ENCODE data around the gene LDLR.
"Not testable (repeated sequence)": the region's sequence is repeated elsewhere in the genome, so short reads cannot be mapped to it uniquely, and the experiment has no call there.

LDLR gene

GRCh38 chr19:11176466-11177193 is 87.4 kb downstream of the LDLR start:
- no peak for ATAC-seq
- no peak for TF ChIP-seq OSR1 (CRISPR knock-in tag; IDR thresholded peaks at IDR 0.05)
- no peak for TF ChIP-seq ZNF565 (CRISPR knock-in tag; conservative IDR thresholded peaks at IDR 0.05; ENCODE audit: low read depth)
- no peak for TF ChIP-seq GLIS3 (CRISPR knock-in tag; IDR thresholded peaks at IDR 0.05)
- TF ChIP-seq ZFP30 (CRISPR knock-in tag; IDR thresholded peaks at IDR 0.05), result no peak
- TF ChIP-seq ARNTL (CRISPR knock-in tag; IDR thresholded peaks at IDR 0.05; ENCODE audit: borderline replicate concordance, low read depth), result no peak
- no peak for TF ChIP-seq ZC3H10 (CRISPR knock-in tag; IDR thresholded peaks at IDR 0.05)
- TF ChIP-seq CSDC2 (CRISPR knock-in tag; IDR thresholded peaks at IDR 0.05), result no peak
- no peak for TF ChIP-seq CSRNP3 (CRISPR knock-in tag; IDR thresholded peaks at IDR 0.05)
- TF ChIP-seq SNAI2 (CRISPR knock-in tag; IDR thresholded peaks at IDR 0.05), result no peak
- TF ChIP-seq TSHZ2 (CRISPR knock-in tag; IDR thresholded peaks at IDR 0.05), result no peak
- no peak for TF ChIP-seq ZNF70 (CRISPR knock-in tag; IDR thresholded peaks at IDR 0.05)
- TF ChIP-seq PPARA (CRISPR knock-in tag; IDR thresholded peaks at IDR 0.05; ENCODE audit: borderline replicate concordance), result no peak
- TF ChIP-seq TOX (CRISPR knock-in tag; IDR thresholded peaks at IDR 0.05; ENCODE audit: borderline replicate concordance), result no peak

GRCh38 chr19:11177592-11177991 is 88.3 kb downstream of the LDLR start:
- ATAC-seq, result no peak
- TF ChIP-seq ISL1 (CRISPR knock-in tag; IDR thresholded peaks at IDR 0.05) (no peak), PATZ1 (CRISPR knock-in tag; IDR thresholded peaks at IDR 0.05; ENCODE audit: borderline replicate concordance) (no peak), ZFP30 (CRISPR knock-in tag; IDR thresholded peaks at IDR 0.05) (no peak), POU6F1 (CRISPR knock-in tag; IDR thresholded peaks at IDR 0.05; ENCODE audit: borderline replicate concordance, low read depth) (no peak), CSRNP3 (CRISPR knock-in tag; IDR thresholded peaks at IDR 0.05) (no peak), ZNF565 (CRISPR knock-in tag; conservative IDR thresholded peaks at IDR 0.05; ENCODE audit: low read depth) (no peak), BACH2 (CRISPR knock-in tag; IDR thresholded peaks at IDR 0.05; ENCODE audit: borderline replicate concordance) (no peak)

- not testable (repeated sequence) for ATAC-seq
These were observed 89.8 kb downstream of the LDLR start for GRCh38 chr19:11179145-11179465.

GRCh38 chr19:11179716-11180297 is 90.5 kb downstream of the LDLR start:
- no peak for TF ChIP-seq POU6F1 (CRISPR knock-in tag; IDR thresholded peaks at IDR 0.05; ENCODE audit: borderline replicate concordance, low read depth)
- no peak for TF ChIP-seq ZNF70 (CRISPR knock-in tag; IDR thresholded peaks at IDR 0.05)
- TF ChIP-seq BACH2 (CRISPR knock-in tag; IDR thresholded peaks at IDR 0.05; ENCODE audit: borderline replicate concordance), result no peak
- TF ChIP-seq ESRRG (CRISPR knock-in tag; IDR thresholded peaks at IDR 0.05), result no peak
- TF ChIP-seq OSR1 (CRISPR knock-in tag; IDR thresholded peaks at IDR 0.05), result no peak
- TF ChIP-seq ZFP30 (CRISPR knock-in tag; IDR thresholded peaks at IDR 0.05), result no peak
- ATAC-seq, result no peak

Measured in SK-N-SH treated with all-trans-retinoic acid at 6 μM for 48 hours (cell line).